Stimulated activated CD8-positive, alpha-beta memory T cell treated with anti-CD3 and anti-CD28 coated beads, Interleukin-4, amount 100 ng/mL, for 48 hours (primary cell): ENCODE measurements around the gene ADIPOR2.

Experiments used
- DNase-seq: peaks from one replicate; pipeline ENCODE4 v3.0.0-alpha.2; 2020

ADIPOR2 gene

DNA sequence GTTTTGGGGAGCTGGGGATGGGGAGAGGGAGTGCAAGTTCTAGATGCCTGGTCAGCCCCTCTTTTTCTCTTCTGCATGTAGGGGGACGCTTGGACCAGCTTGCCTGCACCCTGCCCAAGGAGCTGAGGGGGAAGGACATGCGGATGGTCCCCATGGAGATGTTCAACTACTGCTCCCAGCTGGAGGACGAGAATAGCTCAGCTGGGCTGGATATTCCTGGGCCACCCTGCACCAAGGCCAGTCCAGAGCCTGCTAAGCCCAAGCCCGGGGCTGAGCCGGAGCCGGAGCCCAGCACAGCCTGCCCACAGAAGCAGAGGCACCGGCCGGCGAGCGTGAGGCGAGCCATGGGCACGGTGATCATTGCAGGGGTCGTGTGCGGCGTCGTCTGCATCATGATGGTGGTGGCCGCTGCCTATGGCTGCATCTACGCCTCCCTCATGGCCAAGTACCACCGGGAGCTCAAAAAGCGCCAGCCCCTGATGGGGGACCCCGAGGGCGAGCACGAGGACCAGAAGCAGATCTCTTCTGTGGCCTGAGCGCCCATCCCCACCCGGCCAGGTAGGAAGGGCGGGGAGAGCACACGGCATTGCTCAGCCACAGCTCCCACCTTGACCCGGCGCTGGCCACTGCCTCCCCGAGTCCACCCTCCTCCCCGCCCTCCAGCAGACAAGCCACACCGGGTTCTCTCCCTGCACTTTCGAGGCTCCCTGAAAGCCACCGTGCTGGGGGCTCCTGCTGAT, 143.5 kb downstream of the ADIPOR2 start:
- DNase-seq, result no peak

- DNase-seq, result no peak
Measured at GRCh38 chr12:1835211-1836131, 144.6 kb downstream of the ADIPOR2 start.

DNA sequence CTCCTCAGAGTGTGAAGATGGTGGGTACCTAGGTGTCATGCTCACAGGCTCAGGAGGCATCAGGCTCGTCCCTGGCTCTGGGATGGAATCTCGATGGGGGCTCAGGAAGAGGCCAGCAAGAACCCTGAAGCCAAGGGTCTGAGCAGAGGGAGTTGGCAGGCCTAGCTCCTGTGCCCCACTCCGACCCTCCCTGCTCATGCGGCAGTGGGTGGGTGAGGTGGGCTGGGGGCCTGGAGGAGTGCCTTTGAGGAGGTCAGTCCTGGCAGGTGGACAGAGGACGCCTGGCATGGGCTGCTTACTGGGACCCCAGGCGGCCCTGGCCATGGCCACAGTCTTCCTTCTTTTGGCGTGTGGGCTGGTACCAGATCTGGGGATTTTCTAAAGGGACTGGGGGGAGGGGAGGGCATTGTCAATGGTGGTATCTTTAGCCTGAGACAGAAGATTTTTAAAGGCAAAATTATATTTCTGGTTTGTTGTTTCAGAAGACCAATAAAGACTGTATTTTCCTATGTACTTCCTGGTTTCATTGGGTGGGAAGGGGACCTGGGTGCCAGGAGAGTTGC, 145.5 kb downstream of the ADIPOR2 start:
- no peak for DNase-seq

DNA sequence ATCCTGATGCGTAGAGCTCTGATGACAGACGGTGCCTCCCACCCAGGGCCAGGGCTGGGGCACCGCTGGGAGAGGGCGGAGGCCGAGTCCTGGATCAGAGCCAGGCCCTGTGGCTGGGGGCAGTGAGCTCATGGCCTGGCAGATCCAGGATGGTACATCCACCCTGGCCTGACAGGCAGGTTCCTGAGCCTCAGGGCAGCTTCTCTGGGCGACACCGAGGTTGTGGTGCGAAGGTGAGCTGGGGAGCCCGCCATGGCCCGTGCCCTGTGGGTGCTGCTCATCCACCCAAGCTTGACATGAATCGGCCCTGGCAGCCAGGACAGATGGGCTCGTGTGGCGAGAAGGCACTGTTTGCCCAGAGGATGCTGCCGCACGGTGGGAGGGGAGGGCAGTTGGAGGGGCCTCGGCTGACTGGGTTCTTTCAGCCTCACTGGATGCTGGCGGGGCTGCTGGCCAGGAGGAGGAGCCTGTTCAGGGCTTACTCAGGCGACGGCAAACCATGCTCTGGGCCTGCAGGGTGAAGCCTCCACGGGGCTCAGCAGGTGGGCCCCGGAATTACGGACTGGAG, 146.1 kb downstream of the ADIPOR2 start:
- no peak for DNase-seq

GRCh38 chr12:1837541-1838204, 146.8 kb downstream of the ADIPOR2 start:
- DNase-seq, result no peak
